ENCODE data around the gene FCHSD2. TPM values are rescaled to one million over a fixed set of nuclear protein-coding genes. Genes with fewer than 3 reads are reported as not detected.

The FCHSD2 gene
- total RNA-seq, 2 donors from 2014 or later = 14.0 to 17.6 TPM

DNA sequence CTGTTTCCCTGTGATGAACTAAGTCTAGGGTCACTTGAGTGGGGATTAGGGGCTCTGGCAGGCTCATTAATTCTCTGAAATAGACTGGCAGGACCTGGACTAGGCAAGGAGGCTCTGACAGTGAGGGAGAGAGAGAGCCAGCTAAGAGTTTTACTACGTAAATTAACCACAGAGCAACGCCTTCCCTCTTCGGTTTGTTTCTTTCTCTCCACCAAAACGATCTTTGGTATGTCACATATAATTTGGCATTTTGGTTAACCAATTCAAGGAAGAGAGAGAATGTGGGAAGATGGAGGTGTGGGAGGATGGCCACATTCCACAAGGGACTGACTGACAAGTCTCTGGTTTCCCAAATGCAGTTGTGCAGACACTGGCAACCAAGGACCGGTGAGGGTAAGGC is 300.0 kb downstream of the FCHSD2 start:
- H3K4me1 Mint-ChIP-seq = no peaks in the 10 kb centered on the region
- TF ChIP-seq CTCF (conservative IDR thresholded peaks at IDR 0.05) = no peak

DNA sequence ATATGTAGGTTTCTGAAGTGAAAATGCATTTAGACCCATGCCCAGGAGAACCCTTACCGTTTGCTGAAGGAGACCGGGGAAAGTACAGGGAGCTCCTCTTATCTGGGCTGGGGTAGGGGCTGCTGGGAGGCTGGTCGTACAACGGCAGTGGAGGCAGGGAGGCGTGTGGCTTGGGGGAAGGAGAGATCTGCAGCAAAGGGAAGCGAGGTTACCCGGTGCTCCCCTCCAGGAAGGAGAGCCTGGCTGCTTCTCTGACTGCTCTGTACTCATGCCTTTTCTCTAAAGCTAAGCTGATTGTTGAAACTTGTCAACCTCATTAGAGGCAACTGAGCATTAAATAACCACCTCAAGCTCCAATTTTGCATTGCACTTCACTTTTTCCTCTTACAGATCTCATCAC is 300.7 kb downstream of the FCHSD2 start:
- WGBS, 2 experiments (ENCODE audit: insufficient coverage in 1 of 2, insufficient read length in 1 of 2) = 93 to 94% methylated on average over 7 of the region's 7 CpGs
- H3K36me3 Mint-ChIP-seq (ENCODE audit: low read depth) = no peaks in the 10 kb centered on the region
- Histone ChIP-seq H3K9me3 (ENCODE audit: control insufficient read depth, low read length) (no peaks in the 10 kb centered on the region), H3K27me3 (ENCODE audit: control insufficient read depth, insufficient read depth, low read length, poor library complexity, severe bottlenecking) (no peaks in the 10 kb centered on the region), H3K36me3 (ENCODE audit: control insufficient read depth, insufficient read depth, low read length) (no peaks in the 10 kb centered on the region), H3K4me1 (ENCODE audit: control insufficient read depth, insufficient read depth, low read length) (no peaks in the 10 kb centered on the region), H3K4me3 (ENCODE audit: low read length) (no peak overlapping the region), H3K27ac (ENCODE audit: low read depth, low read length) (no peak overlapping the region), H3K9ac (ENCODE audit: extremely low read depth, low read length, poor library complexity, severe bottlenecking) (no peak overlapping the region)
- H3K27me3 Mint-ChIP-seq (ENCODE audit: insufficient read depth) = no peaks in the 10 kb centered on the region
- no peak overlapping the region for H3K27ac Mint-ChIP-seq
- no peaks in the 10 kb centered on the region for H3K4me1 Mint-ChIP-seq
- DNase-seq = no peak
- no peak overlapping the region for H3K4me3 Mint-ChIP-seq
- no peaks in the 10 kb centered on the region for H3K9me3 Mint-ChIP-seq
- TF ChIP-seq CTCF (conservative IDR thresholded peaks at IDR 0.05) = no peak

More for the DNA sequence above, 300.0 kb downstream of the FCHSD2 start:
- Mint-ChIP-seq H3K9me3 (no peaks in the 10 kb centered on the region), H3K27ac (no peak overlapping the region), H3K27me3 (ENCODE audit: insufficient read depth) (no peaks in the 10 kb centered on the region), H3K36me3 (ENCODE audit: low read depth) (no peaks in the 10 kb centered on the region), H3K4me3 (no peak overlapping the region)
- Histone ChIP-seq H3K9ac (ENCODE audit: extremely low read depth, low read length, poor library complexity, severe bottlenecking) (no peak overlapping the region), H3K36me3 (ENCODE audit: control insufficient read depth, insufficient read depth, low read length) (no peaks in the 10 kb centered on the region), H3K27ac (ENCODE audit: low read depth, low read length) (no peak overlapping the region), H3K9me3 (ENCODE audit: control insufficient read depth, low read length) (no peaks in the 10 kb centered on the region), H3K4me1 (ENCODE audit: control insufficient read depth, insufficient read depth, low read length) (no peaks in the 10 kb centered on the region), H3K27me3 (ENCODE audit: control insufficient read depth, insufficient read depth, low read length, poor library complexity, severe bottlenecking) (no peaks in the 10 kb centered on the region), H3K4me3 (ENCODE audit: low read length) (no peak overlapping the region)
- 80 to 95% methylated on average over 2 to 5 of the region's 5 CpGs for WGBS, 2 experiments (ENCODE audit: insufficient coverage in 1 of 2, insufficient read length in 1 of 2)
- no peak for DNase-seq

DNA sequence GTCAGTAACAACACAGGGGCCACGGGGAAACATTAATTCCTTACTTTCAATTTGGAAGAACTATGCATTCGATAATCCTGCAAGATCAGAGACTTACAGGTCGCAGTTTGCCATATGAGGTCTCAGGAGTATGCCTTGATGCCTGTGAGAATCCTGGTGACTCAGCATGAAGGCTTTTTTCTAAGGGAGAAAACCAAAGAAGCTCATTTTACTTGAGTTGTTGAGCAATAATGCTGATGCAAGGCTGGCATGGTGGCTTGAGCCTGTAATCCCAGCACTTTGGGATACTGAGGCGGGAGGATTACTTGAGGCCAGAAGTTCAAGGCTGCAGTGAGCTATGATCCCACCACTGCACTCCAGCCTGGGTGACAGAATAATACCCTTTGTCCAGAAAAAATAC is 301.3 kb downstream of the FCHSD2 start:
- H3K4me1 ChIP-seq (ENCODE audit: control insufficient read depth, insufficient read depth, low read length) = no peaks in the 10 kb centered on the region
- no peaks in the 10 kb centered on the region for H3K27me3 Mint-ChIP-seq (ENCODE audit: insufficient read depth)
- H3K4me3 ChIP-seq (ENCODE audit: low read length) = no peak overlapping the region
- no peaks in the 10 kb centered on the region for H3K36me3 ChIP-seq (ENCODE audit: control insufficient read depth, insufficient read depth, low read length)
- H3K27me3 ChIP-seq (ENCODE audit: control insufficient read depth, insufficient read depth, low read length, poor library complexity, severe bottlenecking) = no peaks in the 10 kb centered on the region
- H3K4me3 Mint-ChIP-seq = no peak overlapping the region
- no peaks in the 10 kb centered on the region for H3K4me1 Mint-ChIP-seq
- no peak overlapping the region for H3K27ac Mint-ChIP-seq
- no peak for DNase-seq
- no peak overlapping the region for H3K27ac ChIP-seq (ENCODE audit: low read depth, low read length)
- no peak for TF ChIP-seq CTCF (conservative IDR thresholded peaks at IDR 0.05)
- no peaks in the 10 kb centered on the region for H3K9me3 ChIP-seq (ENCODE audit: control insufficient read depth, low read length)
- no peaks in the 10 kb centered on the region for H3K9me3 Mint-ChIP-seq
- H3K36me3 Mint-ChIP-seq (ENCODE audit: low read depth) = no peaks in the 10 kb centered on the region
- no peak overlapping the region for H3K9ac ChIP-seq (ENCODE audit: extremely low read depth, low read length, poor library complexity, severe bottlenecking)
- 83% methylated on average over 4 of the region's 4 CpGs for WGBS, 2 experiments (ENCODE audit: insufficient coverage in 1 of 2, insufficient read length in 1 of 2)
